ENCODE measurements around the gene GPR160. TPM values are rescaled to one million over a fixed set of nuclear protein-coding genes. Genes with fewer than 3 reads are reported as not detected.

GPR160 gene
- total RNA-seq, 1 donor from 2014 or later, result 1.0 TPM

GRCh38 chr3:170023165-170023564 is 14.6 kb upstream of the GPR160 start:
- intact Hi-C loops (cut with micrococcal nuclease), result no loop called here
- ATAC-seq (no peak), DNase-seq (no peak)

- DNase-seq (no peak), ATAC-seq (no peak)
- intact Hi-C loops (cut with micrococcal nuclease), result no loop called here
Observed at GRCh38 chr3:170024581-170024980, 13.2 kb upstream of the GPR160 start.

- ATAC-seq (no peak), DNase-seq (no peak)
- intact Hi-C loops (cut with micrococcal nuclease), result no loop called here
Observed at GRCh38 chr3:170027233-170028102, 10.3 kb upstream of the GPR160 start.

GRCh38 chr3:170033489-170033888 is 4.3 kb upstream of the GPR160 start:
- no peak for DNase-seq
- no peak for ATAC-seq
- intact Hi-C loops (cut with micrococcal nuclease), result no loop called here

- ATAC-seq, result no peak
- intact Hi-C loops (cut with micrococcal nuclease), result no loop called here
- no peak for DNase-seq
Observed at GRCh38 chr3:170038434-170039110, 777 bp downstream of the GPR160 start.

- intact Hi-C loops (cut with micrococcal nuclease), result no loop called here
- ATAC-seq (no peak), DNase-seq (no peak)
Observed at GRCh38 chr3:170040418-170040817, 2.6 kb downstream of the GPR160 start.

- intact Hi-C loops (cut with micrococcal nuclease), result no loop called here
- DNase-seq (no peak), ATAC-seq (no peak)
Observed at GRCh38 chr3:170043506-170043905, 5.7 kb downstream of the GPR160 start.

- no peak for DNase-seq
- ATAC-seq, result no peak
- intact Hi-C loops (cut with micrococcal nuclease), result no loop called here
Observed at GRCh38 chr3:170044271-170044670, 6.5 kb downstream of the GPR160 start.

- DNase-seq (no peak), ATAC-seq (peak; percentile 18)
- intact Hi-C loops (cut with micrococcal nuclease), result no loop called here
Observed at GRCh38 chr3:170044795-170045244, 7.0 kb downstream of the GPR160 start.

GRCh38 chr3:170046269-170047132 is 8.7 kb downstream of the GPR160 start:
- no peak for ATAC-seq
- intact Hi-C loops (cut with micrococcal nuclease), result no loop called here
- no peak for DNase-seq

- DNase-seq (no peak), ATAC-seq (no peak)
- intact Hi-C loops (cut with micrococcal nuclease), result no loop called here
Observed at GRCh38 chr3:170047133-170047404, 9.3 kb downstream of the GPR160 start.

GRCh38 chr3:170049146-170050000 is 11.6 kb downstream of the GPR160 start:
- ATAC-seq (peak; percentile 49), DNase-seq (no peak)
- intact Hi-C loops (cut with micrococcal nuclease), result no loop called here

GRCh38 chr3:170050753-170051152 is 13.0 kb downstream of the GPR160 start:
- ATAC-seq (no peak), DNase-seq (no peak)

GRCh38 chr3:170052398-170052797 is 14.6 kb downstream of the GPR160 start:
- DNase-seq (no peak), ATAC-seq (no peak)
- intact Hi-C loops (cut with micrococcal nuclease), result no loop called here

More at GRCh38 chr3:170050753-170051152, 13.0 kb downstream of the GPR160 start:
- intact Hi-C loops (cut with micrococcal nuclease), result no loop called here

- ATAC-seq (no peak), DNase-seq (no peak)
- intact Hi-C loops (cut with micrococcal nuclease), result no loop called here
Observed at GRCh38 chr3:170054204-170054603, 16.4 kb downstream of the GPR160 start.

GRCh38 chr3:170055209-170055608 is 17.4 kb downstream of the GPR160 start:
- no peak for DNase-seq
- intact Hi-C loops (cut with micrococcal nuclease), result no loop called here
- ATAC-seq, result no peak

- no peak for DNase-seq
- intact Hi-C loops (cut with micrococcal nuclease), result no loop called here
- no peak for ATAC-seq
Observed at GRCh38 chr3:170056710-170057454, 19.1 kb downstream of the GPR160 start.

GRCh38 chr3:170057550-170057949 is 19.8 kb downstream of the GPR160 start:
- intact Hi-C loops (cut with micrococcal nuclease), result no loop called here
- DNase-seq (peak; percentile 46), ATAC-seq (peak; percentile 75)

All from left ventricle myocardium superior (tissue), 1 donor.